ENCODE measurements around the gene NPFFR1. TPM values are rescaled to one million over a fixed set of nuclear protein-coding genes. Genes with fewer than 3 reads are reported as not detected.

NPFFR1 gene
- total RNA-seq, 1 experiment from 2014 or later, result 0.24 TPM

DNA sequence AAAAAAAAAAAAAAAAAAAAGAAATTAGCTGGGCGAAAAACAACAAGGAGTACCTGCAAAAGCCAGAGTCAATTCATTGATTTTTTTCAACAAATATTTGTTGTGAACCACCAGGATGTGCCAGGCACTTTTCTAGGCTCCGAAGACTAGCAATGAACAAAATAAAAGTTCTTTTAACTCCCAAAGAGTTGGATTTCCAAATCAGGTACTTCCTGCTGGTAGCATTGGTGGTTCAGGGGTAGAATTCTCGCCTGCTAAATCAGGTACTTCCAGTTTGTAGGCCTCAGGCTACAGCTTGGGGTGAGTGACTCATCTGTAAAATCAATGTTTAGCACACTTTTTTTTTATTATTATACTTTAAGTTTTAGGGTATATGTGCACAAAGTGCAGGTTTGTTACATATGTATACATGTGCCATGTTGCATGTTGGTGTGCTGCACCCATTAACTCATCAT lies 61.4 kb downstream of the NPFFR1 start:
- no TSS peak for BruUV-seq (replicated peaks)
- TF ChIP-seq, protein P1, sequence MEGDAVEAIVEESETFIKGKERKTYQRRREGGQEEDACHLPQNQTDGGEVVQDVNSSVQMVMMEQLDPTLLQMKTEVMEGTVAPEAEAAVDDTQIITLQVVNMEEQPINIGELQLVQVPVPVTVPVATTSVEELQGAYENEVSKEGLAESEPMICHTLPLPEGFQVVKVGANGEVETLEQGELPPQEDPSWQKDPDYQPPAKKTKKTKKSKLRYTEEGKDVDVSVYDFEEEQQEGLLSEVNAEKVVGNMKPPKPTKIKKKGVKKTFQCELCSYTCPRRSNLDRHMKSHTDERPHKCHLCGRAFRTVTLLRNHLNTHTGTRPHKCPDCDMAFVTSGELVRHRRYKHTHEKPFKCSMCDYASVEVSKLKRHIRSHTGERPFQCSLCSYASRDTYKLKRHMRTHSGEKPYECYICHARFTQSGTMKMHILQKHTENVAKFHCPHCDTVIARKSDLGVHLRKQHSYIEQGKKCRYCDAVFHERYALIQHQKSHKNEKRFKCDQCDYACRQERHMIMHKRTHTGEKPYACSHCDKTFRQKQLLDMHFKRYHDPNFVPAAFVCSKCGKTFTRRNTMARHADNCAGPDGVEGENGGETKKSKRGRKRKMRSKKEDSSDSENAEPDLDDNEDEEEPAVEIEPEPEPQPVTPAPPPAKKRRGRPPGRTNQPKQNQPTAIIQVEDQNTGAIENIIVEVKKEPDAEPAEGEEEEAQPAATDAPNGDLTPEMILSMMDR (IDR thresholded peaks at IDR 0.05; ENCODE audit: unreplicated experiment), result peak; percentile 50
- H3K4me3 Mint-ChIP-seq (ENCODE audit: low read depth, unreplicated experiment), result peak overlapping the region; percentile 44
- peaks cover 51% of the 10 kb centered on the region for H3K36me3 Mint-ChIP-seq (ENCODE audit: insufficient read depth, unreplicated experiment)
- H3K9me3 Mint-ChIP-seq (ENCODE audit: low read depth, unreplicated experiment), result no peaks in the 10 kb centered on the region
- H3K27ac Mint-ChIP-seq (ENCODE audit: unreplicated experiment), result peak overlapping the region; percentile 87
- intact Hi-C loops (cut with micrococcal nuclease; ENCODE audit: unreplicated experiment), result loop anchor here (1.0 to 5.0 kb wide), 5 partner anchors 34 to 165 kb away; no protein-coding TSS in a partner anchor
- CTCF ChIA-PET, result interaction anchor here (0.6 to 3.4 kb wide), 22 partner anchors 10 to 239 kb away, joined by 3 to 145 read pairs (median 8); partner anchors contain the start of genes EIF4EBP2, PPA1, SAR1A and TYSND1
- DNase-seq, result peak; percentile 83
- H3K27me3 Mint-ChIP-seq (ENCODE audit: unreplicated experiment), result no peaks in the 10 kb centered on the region
- H3K4me1 Mint-ChIP-seq (ENCODE audit: low read depth, unreplicated experiment), result peaks cover 43% of the 10 kb centered on the region

GRCh38 chr10:70221030-70221429 lies 62.8 kb downstream of the NPFFR1 start:
- intact Hi-C loops (cut with micrococcal nuclease; ENCODE audit: unreplicated experiment), result loop anchor here (5.0 kb wide), 1 partner anchor 156 kb away; no protein-coding TSS in a partner anchor
- CTCF ChIA-PET, result interaction anchor here (0.6 to 3.4 kb wide), 24 partner anchors 12 to 240 kb away, joined by 3 to 145 read pairs (median 7); partner anchors contain the start of genes EIF4EBP2, PPA1, SAR1A and TYSND1
- no TSS peak for BruUV-seq (replicated peaks)
- Mint-ChIP-seq H3K9me3 (ENCODE audit: low read depth, unreplicated experiment) (no peaks in the 10 kb centered on the region), H3K27me3 (ENCODE audit: unreplicated experiment) (no peaks in the 10 kb centered on the region), H3K36me3 (ENCODE audit: insufficient read depth, unreplicated experiment) (peaks cover 51% of the 10 kb centered on the region), H3K4me1 (ENCODE audit: low read depth, unreplicated experiment) (peaks cover 41% of the 10 kb centered on the region), H3K27ac (ENCODE audit: unreplicated experiment) (peak overlapping the region; percentile 87), H3K4me3 (ENCODE audit: low read depth, unreplicated experiment) (peak overlapping the region; percentile 44)
- TF ChIP-seq, protein P1 (IDR thresholded peaks at IDR 0.05; ENCODE audit: unreplicated experiment), result no peak
- no peak for DNase-seq

- CTCF ChIA-PET, result no interaction called here
- Mint-ChIP-seq H3K4me1 (ENCODE audit: low read depth, unreplicated experiment) (no peaks in the 10 kb centered on the region), H3K27ac (ENCODE audit: unreplicated experiment) (no peak overlapping the region), H3K4me3 (ENCODE audit: low read depth, unreplicated experiment) (no peak overlapping the region), H3K9me3 (ENCODE audit: low read depth, unreplicated experiment) (no peaks in the 10 kb centered on the region), H3K36me3 (ENCODE audit: insufficient read depth, unreplicated experiment) (peaks cover 69% of the 10 kb centered on the region), H3K27me3 (ENCODE audit: unreplicated experiment) (no peaks in the 10 kb centered on the region)
- intact Hi-C loops (cut with micrococcal nuclease; ENCODE audit: unreplicated experiment), result no loop called here
- no TSS peak for BruUV-seq (replicated peaks)
- TF ChIP-seq, protein P1 (IDR thresholded peaks at IDR 0.05; ENCODE audit: unreplicated experiment), result no peak
- no peak for DNase-seq
Measured at GRCh38 chr10:70212879-70213278, 70.9 kb downstream of the NPFFR1 start.

GRCh38 chr10:70212277-70212676 lies 71.5 kb downstream of the NPFFR1 start:
- Mint-ChIP-seq H3K9me3 (ENCODE audit: low read depth, unreplicated experiment) (no peaks in the 10 kb centered on the region), H3K36me3 (ENCODE audit: insufficient read depth, unreplicated experiment) (peaks cover 73% of the 10 kb centered on the region), H3K4me1 (ENCODE audit: low read depth, unreplicated experiment) (no peaks in the 10 kb centered on the region), H3K27me3 (ENCODE audit: unreplicated experiment) (no peaks in the 10 kb centered on the region), H3K4me3 (ENCODE audit: low read depth, unreplicated experiment) (no peak overlapping the region), H3K27ac (ENCODE audit: unreplicated experiment) (no peak overlapping the region)
- intact Hi-C loops (cut with micrococcal nuclease; ENCODE audit: unreplicated experiment), result no loop called here
- BruUV-seq (replicated peaks), result no TSS peak
- DNase-seq, result no peak
- CTCF ChIA-PET, result no interaction called here
- TF ChIP-seq, protein P1 (IDR thresholded peaks at IDR 0.05; ENCODE audit: unreplicated experiment), result no peak

Data from Calu3 (cell line).